Fibroblast of mammary gland (primary cell): Measurements from ENCODE around the gene CSK.

Source experiments
- DNase-seq: peaks from one replicate; pipeline ENCODE4 v3.0.0-alpha.2; 2010; ENCODE audit warnings: low read depth
- H3K4me3 ChIP-seq: 2 replicates; pipeline ENCODE4 v1.5.1; 2011; ENCODE audit warnings: low read depth, mild to moderate bottlenecking, low read length, moderate library complexity; ENCODE audit not compliant: control insufficient read depth
- TF ChIP-seq, protein P1 (sequence below): conservative IDR thresholded peaks from 2 replicates; pipeline ENCODE4 v1.5.1; 2011; ENCODE audit warnings: low read depth, low read length, inconsistent platforms; ENCODE audit not compliant: control insufficient read depth, insufficient read depth

The CSK gene

DNA sequence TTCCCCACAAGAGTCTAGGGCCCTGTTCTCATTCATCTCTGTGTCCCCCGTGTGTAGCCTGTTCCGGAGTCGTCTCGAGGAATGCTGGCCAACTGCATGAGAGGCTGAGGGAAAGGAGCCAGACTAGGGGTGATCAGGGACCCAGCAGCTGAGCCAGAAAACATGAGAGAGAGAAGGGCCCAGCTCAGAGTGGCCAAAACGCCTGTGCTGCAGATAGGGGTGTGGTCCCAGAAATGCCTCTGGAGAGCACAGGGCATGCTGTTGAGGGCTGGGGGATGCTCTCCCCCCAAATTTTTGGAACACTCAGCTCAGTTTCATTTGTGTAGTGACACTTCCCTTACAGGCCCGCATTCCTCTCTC lies 19.1 kb upstream of the CSK start:
- no peak for DNase-seq
- H3K4me3 ChIP-seq = no peak overlapping the region
- TF ChIP-seq, protein P1, sequence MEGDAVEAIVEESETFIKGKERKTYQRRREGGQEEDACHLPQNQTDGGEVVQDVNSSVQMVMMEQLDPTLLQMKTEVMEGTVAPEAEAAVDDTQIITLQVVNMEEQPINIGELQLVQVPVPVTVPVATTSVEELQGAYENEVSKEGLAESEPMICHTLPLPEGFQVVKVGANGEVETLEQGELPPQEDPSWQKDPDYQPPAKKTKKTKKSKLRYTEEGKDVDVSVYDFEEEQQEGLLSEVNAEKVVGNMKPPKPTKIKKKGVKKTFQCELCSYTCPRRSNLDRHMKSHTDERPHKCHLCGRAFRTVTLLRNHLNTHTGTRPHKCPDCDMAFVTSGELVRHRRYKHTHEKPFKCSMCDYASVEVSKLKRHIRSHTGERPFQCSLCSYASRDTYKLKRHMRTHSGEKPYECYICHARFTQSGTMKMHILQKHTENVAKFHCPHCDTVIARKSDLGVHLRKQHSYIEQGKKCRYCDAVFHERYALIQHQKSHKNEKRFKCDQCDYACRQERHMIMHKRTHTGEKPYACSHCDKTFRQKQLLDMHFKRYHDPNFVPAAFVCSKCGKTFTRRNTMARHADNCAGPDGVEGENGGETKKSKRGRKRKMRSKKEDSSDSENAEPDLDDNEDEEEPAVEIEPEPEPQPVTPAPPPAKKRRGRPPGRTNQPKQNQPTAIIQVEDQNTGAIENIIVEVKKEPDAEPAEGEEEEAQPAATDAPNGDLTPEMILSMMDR = no peak

DNA sequence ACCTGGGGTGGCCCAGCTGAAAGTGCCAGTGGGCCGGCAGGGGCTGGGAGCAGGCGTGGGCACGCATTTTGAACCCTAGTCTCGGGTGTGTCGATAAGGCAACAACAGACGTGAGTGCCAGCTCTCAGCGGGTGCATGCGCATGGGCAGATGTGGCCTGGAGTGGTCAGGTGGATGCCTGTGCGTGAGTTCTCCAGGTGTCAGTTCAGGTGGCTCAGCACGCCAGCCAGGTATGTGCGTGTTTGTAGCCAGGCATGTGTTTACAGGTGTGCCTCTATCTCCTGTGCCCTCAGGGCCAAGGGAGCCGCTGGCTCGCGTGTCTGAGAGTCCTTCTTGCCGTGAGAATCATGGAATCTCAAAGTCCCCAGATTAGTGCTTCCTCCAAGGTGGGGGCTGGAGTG lies 18.5 kb upstream of the CSK start:
- no peak for DNase-seq
- no peak overlapping the region for H3K4me3 ChIP-seq
- TF ChIP-seq, protein P1 = no peak

DNA sequence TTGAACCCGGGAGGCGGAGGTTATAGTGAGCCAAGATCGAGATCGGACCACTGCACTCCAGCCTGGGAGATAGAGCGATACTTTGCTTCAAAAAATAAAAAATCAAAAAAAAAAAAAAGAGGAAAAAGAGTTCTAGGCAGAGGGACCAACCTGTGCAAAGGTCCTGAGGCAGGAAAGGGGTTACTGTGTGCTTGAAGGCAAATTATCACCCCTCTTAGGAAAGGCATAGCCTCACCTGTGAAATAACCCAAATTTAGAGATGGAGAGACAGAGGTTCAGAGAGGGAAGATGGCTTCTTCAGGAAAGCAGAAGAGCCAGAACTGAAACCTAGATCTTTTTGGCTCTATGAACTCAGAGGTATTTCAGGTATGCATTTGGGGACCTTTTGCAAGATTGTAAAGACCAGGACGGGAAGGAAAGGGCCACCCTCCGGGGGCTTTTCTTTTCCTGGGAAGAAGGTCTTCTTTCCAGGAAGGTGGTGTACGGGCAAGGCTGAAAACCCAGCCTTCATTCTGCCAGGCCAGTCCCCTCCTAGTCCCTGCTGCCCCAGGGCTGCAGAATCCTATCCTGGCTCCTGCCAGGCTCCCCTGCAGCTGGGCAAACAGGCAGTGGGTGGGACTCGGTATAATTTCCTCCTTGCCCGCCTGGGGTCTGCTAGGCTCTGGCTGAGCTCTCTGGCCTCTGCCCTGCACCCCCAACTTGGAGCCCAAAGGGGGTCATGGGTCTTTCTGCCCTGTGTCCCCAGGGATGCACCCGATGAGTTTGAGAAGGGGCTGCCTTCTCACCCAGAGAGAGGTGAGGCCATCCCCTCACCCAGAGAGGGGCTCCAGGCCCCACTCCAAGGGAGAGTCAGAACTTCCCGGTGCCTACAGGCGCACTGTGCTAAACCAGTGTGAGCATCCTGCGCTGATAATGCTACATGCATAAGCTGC lies 14.4 kb upstream of the CSK start:
- TF ChIP-seq, protein P1 = no peak
- no peak overlapping the region for H3K4me3 ChIP-seq

DNA sequence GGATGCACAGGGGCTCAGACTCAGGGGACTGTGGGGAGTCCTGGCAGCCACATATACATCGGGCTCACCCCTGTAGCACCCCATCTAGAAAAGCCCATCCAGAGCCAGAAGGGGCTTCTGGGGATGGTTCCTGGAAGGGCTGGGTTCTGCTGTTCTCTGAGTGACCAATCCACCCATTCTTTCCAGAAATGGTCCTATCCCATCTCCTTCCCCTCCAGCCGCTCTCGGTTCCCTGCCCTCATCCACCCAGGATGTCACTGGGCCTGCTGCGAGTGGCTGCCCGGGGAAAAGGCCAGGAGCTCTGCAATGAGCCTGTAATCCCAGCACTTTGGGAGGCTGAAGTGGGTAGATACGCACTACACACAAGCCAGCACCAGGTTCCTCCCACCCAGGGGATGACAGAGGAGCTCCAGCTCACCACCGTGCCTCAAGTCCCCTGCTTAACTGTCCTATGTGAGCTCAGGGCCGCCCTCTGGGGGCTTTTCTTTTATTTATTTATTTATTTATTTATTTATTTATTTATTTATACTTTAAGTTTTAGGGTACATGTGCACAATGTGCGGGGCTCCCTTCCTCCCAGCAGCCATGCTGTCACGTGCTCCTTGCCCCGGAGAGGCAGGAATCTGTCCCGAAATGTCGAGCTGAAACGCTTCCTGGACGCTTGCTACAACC lies 13.6 kb upstream of the CSK start:
- TF ChIP-seq, protein P1 = no peak
- H3K4me3 ChIP-seq = no peak overlapping the region
- no peak for DNase-seq

More for the DNA sequence above, 14.4 kb upstream of the CSK start:
- no peak for DNase-seq

DNA sequence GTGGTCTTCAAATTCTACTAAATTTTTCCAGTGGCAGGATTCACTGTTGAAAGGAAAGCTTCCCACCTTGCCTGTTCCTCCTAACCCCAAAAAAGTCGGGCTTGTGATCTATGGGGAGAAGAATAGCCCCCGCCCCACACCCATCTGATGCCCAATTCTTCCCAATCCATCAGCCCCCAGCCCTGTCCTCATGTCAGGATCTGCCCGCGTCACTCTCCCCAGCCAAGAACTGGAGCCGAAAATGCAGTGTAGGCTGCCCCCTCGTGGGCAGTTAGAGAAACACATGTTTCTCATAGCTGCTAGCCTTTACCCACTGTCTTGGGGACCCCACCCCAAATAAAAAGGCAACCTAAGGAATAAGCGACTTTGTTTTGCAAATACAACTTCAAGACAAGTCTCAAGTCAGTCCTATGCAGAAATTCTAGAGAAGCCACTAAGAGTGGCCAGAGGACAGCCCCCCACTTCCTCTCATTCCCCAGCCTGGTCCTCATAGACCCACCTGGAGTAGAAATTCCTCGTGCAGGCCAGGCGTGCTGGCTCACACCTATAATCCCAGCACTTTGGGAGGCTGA lies 13.0 kb upstream of the CSK start:
- peak; percentile 49 for DNase-seq
- H3K4me3 ChIP-seq = no peak overlapping the region
- TF ChIP-seq, protein P1 = peak; percentile 72

DNA sequence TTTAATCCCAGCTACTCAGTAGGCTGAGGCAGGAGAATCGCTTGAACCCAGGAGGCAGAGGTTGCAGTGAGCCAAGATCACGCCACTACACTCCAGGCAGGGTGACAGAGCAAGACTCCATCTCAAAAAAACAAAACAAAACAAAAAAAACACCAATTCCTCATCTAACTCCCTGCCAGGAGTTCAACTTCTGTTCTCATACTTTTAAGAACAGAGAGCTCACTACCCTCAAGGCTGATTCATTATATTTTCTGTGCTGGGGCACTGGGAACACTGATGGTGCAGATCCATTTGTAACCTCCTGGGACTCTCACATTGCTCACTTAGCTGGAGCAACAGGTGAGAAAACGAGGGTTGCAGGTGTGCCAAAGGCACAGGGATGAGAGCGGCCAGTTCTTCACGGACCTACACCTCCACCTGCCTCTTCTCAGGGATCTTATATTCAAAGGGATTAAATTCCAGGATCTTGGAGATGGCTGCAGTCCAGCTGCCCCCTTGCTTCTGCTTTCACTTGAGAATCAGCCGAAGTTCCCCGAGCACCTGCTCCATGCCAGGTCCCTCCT lies 12.3 kb upstream of the CSK start:
- TF ChIP-seq, protein P1 = no peak
- no peak overlapping the region for H3K4me3 ChIP-seq
- no peak for DNase-seq
